HG03060 (cell line): ENCODE measurements around the gene TRPM1.

ENCODE experiments used
- ATAC-seq: cut with Tn5 transposase; IDR thresholded peaks from one replicate; pipeline ENCODE4 v1.9.1; 2021; ENCODE audit warnings: low read depth, moderate number of reproducible peaks; ENCODE audit not compliant: unreplicated experiment

The TRPM1 gene

GRCh38 chr15:31085359-31085758, 16.2 kb downstream of the TRPM1 start:
- no peak for ATAC-seq

DNA sequence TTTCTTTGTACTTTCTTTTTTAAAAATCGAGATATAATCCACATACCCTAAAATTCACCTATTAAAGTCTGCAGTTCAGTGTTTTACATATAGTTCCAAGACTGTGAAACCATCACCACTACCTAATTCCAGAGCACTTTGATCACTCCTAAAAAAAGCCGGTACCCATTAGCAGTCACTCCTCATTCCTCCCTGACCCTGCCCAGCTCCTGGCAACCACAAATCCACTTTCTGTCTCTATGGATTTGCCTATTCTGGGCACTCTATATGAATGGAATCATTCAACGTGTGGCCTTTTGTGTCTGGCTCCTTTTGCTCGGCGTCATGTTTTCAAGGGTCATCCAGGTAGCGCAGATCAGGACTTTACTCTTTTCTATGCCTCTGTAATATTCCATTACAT, 17.3 kb downstream of the TRPM1 start:
- ATAC-seq, result no peak

- ATAC-seq, result no peak
Measured at GRCh38 chr15:31083370-31083780, 18.1 kb downstream of the TRPM1 start.

GRCh38 chr15:31082771-31083369, 18.7 kb downstream of the TRPM1 start:
- no peak for ATAC-seq

DNA sequence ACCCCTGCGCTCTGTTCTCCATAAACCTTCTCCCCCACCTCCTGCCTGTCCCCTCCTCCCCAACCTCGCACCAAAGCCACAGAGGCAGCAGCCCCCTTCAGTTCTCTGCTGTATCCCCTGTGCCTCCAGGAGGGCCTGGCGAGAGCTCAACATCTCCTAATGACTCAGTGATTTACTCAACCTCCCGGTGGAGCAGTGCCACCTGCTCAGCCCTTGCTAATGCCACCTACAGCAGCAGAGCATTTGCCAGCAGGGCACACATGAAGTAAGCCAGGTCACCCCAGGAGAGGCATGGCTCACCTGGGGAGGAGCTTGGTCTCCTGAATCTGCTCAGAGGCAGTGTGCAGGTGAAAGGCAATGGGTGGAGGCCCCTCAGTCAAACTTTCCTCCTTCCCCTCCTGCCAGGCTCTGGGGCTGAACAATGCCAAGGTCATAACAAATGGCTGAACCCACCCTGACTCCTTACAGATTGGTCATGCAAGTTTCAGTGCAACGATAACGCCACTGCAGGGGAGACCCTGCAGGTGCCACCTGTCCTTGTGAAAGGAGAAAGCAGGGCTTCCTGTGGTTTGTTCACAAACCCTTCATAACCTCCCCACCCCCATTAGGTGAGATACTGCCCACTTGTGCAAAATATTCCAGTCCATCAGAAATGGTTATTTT, 19.8 kb downstream of the TRPM1 start:
- no peak for ATAC-seq

- ATAC-seq, result no peak
Measured at GRCh38 chr15:31081056-31081455, 20.5 kb downstream of the TRPM1 start.

GRCh38 chr15:31080591-31081014, 20.9 kb downstream of the TRPM1 start:
- no peak for ATAC-seq

- ATAC-seq, result no peak
Measured at GRCh38 chr15:31079519-31079918, 22.0 kb downstream of the TRPM1 start.

GRCh38 chr15:31078471-31078870, 23.1 kb downstream of the TRPM1 start:
- no peak for ATAC-seq

GRCh38 chr15:31077941-31078340, 23.6 kb downstream of the TRPM1 start:
- ATAC-seq, result no peak

DNA sequence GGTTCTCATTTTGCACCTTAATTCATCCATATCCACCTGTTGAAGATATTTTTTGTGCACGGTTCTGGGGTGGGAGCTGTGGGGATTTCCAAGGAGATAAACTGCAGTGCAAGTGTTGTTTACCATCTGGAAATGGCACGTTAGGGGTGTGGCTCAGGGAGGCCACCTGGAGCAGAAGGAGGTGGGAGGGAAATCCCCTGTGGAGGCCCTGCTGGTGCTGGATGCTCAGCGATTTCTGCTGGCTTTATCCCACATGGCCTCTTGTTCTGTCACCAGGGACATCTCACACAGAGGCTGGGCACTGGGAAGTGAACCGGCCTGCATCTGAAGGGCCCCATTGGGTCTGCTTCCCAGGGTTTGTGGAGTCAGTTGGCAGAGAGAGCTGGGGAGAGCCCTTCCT, 24.3 kb downstream of the TRPM1 start:
- no peak for ATAC-seq

- ATAC-seq, result no peak
Measured at GRCh38 chr15:31074321-31074720, 27.2 kb downstream of the TRPM1 start.

DNA sequence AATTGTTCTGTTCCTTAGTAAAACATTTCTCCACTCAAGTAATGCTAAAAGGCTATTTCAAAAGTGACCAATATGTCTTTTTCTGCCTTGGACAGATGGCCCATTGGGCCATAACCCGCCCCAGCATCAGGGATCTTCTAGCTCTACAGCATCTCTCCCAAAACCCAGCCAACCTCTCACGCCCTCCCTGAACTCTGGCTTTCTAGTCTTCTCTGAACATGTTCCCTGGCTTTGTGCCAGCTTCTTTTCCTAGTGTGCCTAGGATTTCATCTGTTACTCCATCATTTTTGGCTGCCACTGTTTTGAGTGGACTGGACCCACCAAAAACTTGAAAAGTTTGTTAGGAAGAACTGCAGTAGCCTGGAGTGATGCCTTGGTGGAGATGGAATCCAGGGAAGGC, 30.7 kb downstream of the TRPM1 start:
- ATAC-seq, result no peak

DNA sequence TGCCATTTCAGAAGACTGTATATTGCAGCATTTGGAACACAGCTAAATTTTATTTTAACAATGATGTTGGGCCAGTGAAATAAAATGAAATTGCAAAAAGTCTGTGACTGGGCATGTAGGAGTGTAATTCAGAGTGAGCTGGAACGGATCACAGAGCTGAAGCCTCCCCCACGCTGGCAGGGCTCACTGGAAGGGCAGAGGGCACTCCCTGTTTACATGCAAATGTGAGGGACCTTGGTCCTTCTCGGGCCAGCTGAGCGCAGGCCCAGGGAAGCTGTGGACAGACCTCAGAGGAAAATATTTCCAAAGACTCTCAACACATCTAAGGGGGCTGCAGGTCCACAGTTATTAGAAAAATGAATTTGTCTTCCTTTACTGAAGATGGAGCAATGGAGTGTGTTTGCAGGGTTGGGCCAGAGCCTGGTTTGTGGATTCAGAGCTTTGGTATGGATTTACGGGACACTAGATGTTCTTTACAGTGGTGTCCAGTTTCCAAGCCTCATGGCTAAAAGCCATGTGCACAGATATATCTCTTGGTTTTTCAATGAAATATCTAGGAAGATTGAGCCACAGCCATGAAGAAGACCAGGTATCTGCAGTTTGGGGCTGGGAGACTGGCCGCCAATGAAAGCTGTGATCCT, 32.0 kb downstream of the TRPM1 start:
- ATAC-seq, result no peak

DNA sequence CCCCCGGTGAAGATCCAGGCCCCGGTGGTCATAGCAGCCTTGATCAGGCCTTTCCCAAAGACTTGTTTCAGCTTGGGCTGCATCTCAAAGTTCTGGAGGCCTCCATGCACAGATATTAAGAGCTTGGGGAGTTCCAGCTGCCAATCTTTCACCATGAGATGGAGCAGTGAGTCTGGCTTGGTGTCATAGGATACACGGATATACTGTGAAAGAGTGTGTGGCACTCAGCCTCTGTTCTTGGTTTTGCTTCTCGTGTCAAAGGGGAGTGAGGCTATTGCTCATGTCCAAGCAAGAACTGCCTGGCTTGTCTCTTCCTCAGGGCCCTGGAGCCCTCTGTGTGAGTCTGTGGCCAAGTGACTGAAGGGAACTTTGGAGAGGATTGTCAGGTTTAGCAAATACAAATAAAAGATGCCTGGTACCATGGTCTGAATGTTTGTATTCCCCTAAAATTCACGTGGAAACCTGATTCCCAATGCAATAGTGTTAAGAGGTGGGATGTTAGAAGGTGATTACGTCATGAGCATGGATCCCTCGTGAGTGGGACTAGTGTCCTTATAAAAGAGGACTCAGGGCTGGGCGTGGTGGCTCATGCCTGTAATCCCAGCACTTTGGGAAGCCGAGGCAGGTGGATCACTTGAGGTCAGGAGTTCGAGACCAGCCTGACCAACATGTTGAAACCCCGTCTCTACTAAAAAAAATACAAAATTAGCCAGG, 33.5 kb downstream of the TRPM1 start:
- ATAC-seq, result no peak

DNA sequence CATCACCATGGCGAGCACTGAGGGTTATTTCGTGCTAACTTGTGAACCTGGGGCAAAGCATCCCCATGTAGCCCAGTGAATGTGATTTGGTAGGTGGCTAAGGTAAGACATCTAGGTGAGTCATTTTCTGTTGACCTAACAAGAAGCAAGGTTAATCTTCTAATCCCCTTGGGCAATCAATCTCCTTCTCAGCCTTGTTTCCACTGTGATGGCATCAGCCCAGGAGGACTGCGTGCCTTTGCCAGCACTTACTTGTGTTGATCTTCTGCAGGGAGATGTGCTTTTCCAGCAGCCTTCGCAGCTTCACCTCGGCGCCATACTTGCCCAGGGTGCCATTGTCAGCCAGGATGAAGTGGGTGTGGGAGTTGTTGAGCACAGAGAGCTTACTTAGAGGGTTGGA, 35.7 kb downstream of the TRPM1 start:
- ATAC-seq, result no peak

GRCh38 chr15:31062911-31063310, 38.6 kb downstream of the TRPM1 start:
- no peak for ATAC-seq

DNA sequence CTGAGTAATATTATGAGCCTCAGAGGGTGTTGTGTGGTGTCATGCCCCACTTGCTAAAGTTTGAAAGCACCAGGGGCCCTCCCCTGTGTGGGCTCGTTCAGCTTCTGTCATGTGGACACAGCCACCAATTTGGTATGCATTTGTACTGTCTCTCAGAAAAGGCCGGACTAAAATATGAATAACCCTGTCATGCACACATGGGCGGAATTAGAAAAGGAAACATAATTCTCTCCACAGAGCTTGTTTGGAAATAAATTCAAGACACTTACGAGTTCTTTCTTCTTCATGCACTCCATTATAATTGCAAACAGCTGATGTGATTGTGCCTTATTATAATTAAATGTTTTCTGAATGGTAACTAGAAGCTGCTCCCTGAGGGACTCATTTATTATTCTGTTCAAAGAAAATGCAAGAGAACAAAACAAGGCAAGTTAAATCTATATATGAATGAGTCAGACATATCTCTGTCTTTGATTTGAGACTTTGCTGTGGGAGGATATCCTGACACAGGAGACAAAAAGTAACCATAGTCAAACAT, 39.1 kb downstream of the TRPM1 start:
- no peak for ATAC-seq

DNA sequence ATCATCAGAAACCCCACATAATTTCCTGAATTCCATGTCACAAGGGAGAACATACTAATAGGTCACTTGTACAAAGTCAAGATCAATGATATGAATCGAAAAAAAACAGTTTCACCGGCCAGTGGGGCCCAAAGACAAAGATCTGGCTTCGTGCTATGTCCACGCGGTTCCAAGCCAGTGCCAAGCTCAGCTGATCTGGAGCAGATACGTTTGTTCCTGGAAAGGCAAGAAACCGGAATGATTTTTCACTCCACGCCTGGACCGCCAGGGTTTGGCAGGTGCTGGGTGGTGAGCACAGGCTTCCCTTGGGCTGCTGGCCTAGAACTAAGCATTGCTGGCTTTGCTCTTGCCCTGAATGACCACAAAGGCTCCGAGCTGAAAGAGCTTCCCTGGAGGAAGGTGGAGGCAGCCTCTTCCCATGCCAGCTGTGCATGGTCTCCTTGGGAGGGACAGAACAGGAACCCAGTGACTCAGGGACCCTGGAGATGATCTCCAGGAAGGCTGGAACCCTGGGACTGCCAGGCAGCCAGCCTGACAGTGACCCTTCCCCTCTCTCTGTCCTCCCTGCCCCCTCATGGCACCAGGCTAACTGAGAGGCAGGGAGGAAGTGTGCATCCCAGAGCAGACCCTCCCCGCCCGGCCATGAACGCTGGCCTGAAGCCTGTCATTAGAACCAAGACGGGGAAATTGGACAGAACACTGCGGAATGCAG, 40.9 kb downstream of the TRPM1 start:
- no peak for ATAC-seq

- ATAC-seq, result no peak
Measured at GRCh38 chr15:31058236-31058962, 43.1 kb downstream of the TRPM1 start.
